Amniotic epithelial cell (primary cell): Measurements from ENCODE around the gene SLC16A1.
"Not testable (repeated sequence)": the region's sequence is repeated elsewhere in the genome, so short reads cannot be mapped to it uniquely, and the experiment has no call there.

ENCODE experiments used
- DNase-seq: peaks from one replicate; pipeline ENCODE4 v3.0.0-alpha.2; 2010; ENCODE audit warnings: low read depth

The SLC16A1 gene

GRCh38 chr1:112955773-112956543, at the start of gene SLC16A1:
Gene SLC16A1, minus strand, starts transcription at chr1:112956196. Its CDS starts 26,888 bp downstream, at chr1:112929308.
- DNase-seq = peak; percentile 92

DNA sequence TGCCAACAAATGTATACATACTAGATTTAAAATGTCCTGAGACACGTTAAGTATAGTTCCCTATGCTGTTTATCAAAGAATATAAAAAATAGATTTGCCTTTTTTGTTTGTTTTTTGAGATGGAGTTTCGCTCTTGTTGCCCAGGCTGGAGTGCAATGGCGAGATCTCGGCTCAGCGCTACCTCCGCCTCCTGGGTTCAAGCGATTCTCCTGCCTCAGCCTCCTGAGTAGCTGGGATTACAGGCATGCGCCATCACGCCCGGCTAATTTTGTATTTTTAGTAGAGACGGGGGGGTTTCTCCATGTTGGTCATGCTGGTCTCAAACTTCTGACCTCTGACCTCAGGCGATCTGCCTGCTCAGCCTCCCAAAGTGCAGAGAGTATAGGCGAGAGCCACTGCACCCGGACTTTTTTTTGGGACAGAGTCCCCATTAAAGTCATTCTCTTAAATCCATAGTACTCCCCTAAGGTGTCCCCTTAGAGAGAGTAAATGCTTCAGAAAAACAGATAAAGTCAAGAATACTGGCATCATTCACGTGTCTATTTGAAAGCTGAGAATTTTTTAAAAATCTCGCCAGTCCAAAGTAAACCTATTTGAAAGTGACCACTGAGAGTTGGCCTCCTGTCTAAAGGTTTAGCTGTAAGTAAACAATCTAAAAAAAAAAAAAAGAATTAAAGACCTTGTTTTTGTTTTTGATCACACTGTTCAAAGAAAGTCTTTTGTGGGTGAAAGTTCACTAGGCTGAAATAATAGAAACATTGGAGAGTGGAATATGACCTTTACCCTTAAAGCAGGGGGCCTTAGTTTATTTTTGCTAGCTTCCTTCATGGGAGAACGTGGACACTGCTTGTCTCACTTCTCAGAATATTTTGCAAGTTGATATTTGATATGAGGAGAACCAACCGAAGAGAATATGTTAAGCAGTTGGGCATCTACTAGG, 48.0 kb upstream of the SLC16A1 start:
- DNase-seq = no peak

DNA sequence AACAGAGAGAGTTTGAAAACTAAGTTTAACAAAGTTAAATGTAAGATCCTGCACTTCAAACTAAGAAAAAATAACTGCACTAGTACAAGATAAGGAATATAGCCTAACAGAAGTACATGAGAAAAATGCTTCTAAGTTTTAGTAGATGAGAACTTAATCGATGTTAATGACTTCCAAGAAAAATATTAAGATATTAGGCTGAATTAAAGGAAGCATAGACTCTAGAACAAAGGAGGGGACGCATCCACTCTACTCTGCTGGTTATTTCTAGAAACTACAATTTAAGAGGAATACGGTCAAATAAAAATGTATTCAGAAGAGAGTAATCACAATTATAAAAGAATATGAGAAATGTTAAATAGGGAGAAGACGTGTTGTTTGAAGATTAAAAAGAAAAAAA, 46.3 kb upstream of the SLC16A1 start:
- no peak for DNase-seq

DNA sequence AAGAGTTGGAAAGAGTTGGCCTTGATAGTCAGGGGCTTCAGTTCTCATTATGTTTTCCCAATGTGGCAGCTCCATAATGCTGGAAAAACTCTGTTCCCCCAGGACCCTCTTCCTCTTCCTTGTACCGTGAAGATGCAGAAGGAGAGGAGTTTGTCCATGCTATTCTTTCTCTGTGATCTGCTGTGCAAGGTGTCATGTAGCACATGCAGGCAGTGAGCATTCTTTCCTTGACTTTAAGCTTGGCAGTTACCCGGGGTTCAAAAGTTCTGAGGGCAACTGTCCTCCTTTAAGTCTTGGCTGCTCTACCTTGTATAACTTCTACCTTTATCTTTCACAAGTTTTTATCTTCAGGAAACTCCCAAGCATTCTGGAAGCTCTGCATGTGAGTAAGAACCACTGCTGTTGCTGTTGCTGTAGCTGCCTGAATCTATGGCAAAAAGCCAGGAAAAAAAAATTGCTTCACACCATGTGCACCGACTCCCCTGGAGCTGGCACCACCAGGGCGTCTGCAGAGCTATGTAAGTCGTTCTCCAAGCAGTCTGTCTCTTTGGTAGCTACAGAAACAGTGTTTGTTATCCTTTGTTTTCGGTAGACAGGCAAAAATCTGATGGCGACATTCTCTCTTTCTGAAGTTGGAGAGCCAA, 42.7 kb upstream of the SLC16A1 start:
- peak; percentile 99 for DNase-seq

DNA sequence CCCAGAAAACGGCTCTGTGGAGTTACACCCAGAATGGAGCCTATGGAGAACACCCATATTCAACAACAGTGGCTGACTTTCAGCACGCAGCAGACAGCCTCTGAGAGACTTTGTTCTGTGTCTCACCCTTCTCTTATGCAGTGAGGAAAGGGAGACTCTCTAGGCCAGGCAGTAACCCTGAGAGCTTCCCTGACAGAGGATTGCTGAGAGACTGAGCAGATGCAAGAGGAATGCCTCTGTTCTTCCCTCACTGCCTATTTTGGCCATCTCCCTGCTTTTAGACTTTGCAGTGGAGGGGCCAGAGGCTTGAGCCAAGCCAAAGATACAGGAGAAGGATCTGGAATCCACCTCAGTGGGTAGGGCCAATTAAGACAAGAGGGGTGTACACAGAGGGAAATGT, 41.8 kb upstream of the SLC16A1 start:
- peak; percentile 70 for DNase-seq

DNA sequence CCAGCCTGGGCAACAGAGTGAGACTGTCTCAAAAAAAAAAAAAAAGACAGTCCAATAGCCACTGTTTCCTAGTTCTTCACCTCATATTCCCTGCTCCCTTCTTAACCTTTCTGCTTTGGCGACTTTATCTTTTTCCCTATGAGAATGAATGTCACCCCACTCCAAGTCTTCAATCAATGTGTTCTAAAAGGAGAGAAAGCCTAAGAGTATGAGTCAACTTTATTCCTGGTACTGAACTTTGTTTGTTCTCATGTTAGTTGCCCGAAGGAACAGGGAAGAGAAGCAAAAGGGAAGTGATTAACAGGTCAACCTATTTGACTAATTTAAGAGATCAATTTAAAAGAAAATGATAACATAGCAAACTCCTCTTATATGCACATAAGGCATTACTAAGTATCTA, 39.9 kb upstream of the SLC16A1 start:
- peak; percentile 78 for DNase-seq

- peak; percentile 33 for DNase-seq
Observed at GRCh38 chr1:112995021-112995420, 39.0 kb upstream of the SLC16A1 start.

DNA sequence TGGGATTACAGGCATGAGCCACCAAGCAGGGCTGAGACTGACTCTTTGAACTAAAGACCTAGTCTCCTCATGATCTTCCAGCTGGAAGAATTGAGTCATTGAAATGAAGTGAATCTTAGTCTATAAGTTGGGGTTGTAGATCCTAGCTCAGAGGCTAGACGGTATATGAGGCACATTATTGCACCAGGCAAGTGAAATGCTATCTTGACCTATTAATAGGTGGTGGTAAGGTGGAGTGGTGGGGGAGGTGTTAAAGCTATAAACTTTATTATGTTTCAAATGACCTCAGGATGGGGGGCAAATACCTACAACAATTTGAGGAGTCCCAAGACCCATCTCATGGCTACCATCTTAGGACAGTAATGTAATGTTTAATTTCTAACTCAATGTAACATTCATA, 36.8 kb upstream of the SLC16A1 start:
- DNase-seq = no peak

- peak; percentile 24 for DNase-seq
Observed at GRCh38 chr1:112991402-112992120, 35.6 kb upstream of the SLC16A1 start.

DNA sequence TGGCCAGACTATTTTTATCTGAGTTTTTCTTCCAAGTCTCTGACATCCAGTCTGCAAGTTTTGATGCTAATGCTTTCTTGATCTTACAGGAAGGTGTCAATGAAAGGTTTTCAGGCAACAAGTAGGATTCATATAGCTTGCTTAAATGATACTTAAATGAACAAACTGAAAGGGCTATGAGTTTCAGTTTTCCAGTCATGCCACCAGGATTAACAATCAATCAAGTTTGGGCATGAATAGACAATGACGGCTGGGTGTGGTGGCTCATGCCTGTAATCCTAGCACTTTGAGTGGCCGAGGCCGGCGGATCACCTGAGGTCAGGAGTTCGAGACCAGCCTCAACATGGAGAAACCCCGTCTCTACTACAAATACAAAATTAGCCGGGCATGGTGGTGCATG, 34.3 kb upstream of the SLC16A1 start:
- no peak for DNase-seq

GRCh38 chr1:112988367-112988766, 32.4 kb upstream of the SLC16A1 start:
- DNase-seq = peak; percentile 17

- no peak for DNase-seq
Observed at GRCh38 chr1:112985123-112985522, 29.1 kb upstream of the SLC16A1 start.

DNA sequence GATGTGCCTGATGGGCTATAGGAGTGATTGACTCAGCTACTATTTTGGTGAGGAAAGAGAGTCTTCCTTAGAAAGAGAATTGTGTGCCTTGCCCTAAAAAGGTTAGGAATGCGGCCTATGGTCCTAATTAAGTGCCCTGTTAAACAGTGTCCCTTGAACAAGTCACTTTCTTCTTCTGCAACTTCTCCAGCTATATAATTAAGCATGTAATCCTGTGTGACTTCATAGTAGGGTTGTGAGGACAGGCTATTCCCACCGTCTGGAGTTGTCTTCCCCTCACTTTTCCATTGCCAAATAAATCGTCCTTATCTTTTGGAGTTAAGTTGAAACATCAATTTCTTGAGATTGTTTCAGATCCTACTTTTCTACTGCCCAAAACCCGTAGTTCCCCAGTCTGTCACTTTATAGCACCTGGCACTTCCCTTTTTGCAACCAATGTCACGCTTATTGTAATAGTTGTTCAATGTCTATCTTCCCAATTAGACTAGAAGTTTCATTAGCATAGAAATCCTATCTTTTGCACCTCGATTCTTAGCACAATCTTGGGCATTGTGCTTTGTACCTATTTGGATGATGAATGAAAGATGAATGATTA, 27.6 kb upstream of the SLC16A1 start:
- no peak for DNase-seq

DNA sequence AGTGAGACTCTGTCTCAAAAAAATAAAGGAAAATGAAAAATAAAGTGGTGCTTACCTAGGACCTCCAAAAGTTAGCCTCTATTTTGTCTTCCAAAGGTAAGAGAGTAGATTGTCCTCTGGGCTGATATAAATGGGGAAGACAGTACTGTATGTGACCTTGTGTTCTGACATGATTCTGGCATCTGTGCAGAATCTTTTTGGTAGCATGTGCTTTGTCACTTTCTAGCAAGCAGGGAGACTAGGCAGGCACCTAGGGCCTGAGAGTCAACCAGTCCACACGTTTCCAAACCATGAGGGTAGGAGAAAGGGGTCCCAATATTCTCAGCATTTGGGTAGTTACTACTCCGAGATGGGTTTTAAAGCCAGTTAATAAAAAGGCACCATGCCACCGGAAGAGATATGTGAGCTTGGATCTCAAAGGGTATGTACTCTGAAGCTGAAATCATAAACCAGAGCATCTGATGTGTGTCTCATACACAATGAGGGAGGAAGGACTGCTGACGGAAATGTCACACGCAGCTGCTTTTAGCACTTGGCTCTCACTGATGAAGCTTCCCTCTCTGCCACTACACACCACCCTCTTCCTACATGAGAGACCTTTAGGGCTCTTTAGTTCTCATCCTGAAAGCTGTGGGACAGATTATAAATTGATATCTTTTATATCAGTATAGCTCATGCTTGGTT, 27.0 kb upstream of the SLC16A1 start:
- DNase-seq = no peak

DNA sequence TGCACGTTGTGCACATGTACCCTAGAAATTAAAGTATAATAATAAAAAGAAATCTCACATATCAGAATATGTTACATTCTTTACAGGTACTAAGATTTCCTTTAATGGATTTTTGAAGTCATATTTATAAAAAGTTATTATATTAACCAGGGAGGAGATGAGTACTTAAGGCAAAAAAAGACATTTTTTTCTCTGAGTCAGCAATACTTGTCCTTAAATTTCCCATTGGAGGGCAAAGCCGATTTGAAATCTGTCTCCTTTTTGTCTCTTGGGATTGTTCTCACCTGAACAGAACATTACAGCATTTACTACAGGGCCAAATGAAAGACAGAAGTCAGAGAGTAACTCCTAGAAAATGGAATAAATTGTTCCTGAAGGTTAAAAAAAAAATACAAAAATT, 26.3 kb upstream of the SLC16A1 start:
- no peak for DNase-seq

DNA sequence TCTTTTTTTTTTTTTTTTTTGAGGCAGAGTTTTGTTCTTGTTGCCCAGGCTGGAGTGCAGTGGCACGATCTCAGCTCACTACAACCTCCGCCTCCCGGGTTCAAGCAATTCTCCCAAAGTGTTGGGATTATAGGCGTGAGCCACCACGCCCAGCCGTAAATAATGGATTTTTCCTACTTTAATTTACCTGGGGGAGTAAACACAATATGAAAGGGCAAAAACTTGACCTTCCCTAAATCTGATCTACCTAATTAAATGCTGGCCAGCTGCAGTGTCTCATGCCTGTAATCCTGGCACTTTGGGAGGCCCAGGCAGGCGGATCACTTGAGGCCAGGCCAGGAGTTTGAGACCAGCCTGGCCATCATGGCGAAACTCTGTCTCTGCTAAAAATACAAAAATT, 25.8 kb upstream of the SLC16A1 start:
- not testable (repeated sequence) for DNase-seq

- no peak for DNase-seq
Observed at GRCh38 chr1:112981426-112981825, 25.4 kb upstream of the SLC16A1 start.

GRCh38 chr1:112975336-112975735, 19.3 kb upstream of the SLC16A1 start:
- peak; percentile 91 for DNase-seq

DNA sequence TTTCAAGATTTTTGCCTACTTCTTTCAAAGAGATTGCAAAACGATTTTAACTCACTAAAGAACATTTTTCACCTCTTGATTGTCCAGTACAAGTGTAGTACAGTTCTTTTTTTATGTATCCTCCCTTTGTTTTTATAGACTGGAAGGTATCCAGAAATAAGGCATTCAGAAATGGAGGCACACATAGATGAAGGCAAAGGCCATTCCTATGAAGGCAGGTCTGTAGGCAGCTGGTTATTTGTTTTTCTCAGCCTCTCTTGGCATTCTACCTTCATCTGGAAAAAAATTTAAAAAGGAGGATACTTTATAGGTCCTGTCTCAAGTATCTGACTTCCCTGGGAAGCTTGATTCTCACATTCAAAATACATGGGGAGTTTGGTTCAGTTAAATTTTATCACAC, 18.6 kb upstream of the SLC16A1 start:
- no peak for DNase-seq

- DNase-seq = no peak
Observed at GRCh38 chr1:112973788-112974187, 17.8 kb upstream of the SLC16A1 start.

DNA sequence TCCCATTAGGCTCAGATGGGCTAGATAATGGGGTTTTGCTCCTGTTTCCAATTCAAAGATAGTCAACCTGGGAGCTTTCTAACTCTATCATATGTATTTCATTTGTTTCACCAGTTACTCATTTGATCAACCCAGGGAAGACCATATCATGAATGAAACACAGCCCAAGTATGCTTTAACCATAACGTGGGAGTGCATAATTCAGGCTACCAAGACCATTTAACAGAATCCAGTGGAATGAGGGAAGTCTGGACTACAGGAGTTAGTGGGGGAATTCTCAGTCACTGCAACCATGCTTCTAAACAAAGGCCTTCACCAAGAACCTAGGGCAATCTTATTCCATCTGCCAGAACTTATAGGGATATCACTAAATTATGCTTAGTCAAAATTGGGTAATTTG, 15.0 kb upstream of the SLC16A1 start:
- DNase-seq = peak; percentile 79
